K562 (cell line): ENCODE data around the gene LMF2. TPM values are rescaled to one million over a fixed set of nuclear protein-coding genes. Genes with fewer than 3 reads are reported as not detected.
A peak's percentile ranks its signal among the peaks of the same experiment; 100 is the strongest.

ENCODE experiments used
- ATAC-seq: fragments of 200-7000 bp; cut with Tn5 transposase; 3 replicates; pipeline ENCODE4 v1.9.1; 2020; ENCODE audit warnings: moderate library complexity
- BruUV-seq: library from RNA; stranded (reverse); fragments of 400-500 nt; replicated peaks from 2 replicates; lab custom pipeline; 2021; lab: Mats Ljungman, UMichigan
- CTCF ChIA-PET: fragments of 300-600 bp; formaldehyde crosslinking; extraction: SDS; loops from one replicate; lab custom pipeline; 2021; ENCODE audit warnings: low intra/inter-chr PET ratio; lab: Yijun Ruan, JAX
- POLR2A ChIA-PET: fragments of 300-600, 350-650 bp; sonication (Branson Sonifier 250); formaldehyde crosslinking; extraction: SDS; loops from one replicate; lab custom pipeline; 2021; ENCODE audit warnings: antibody characterized with exemption, inconsistent platforms; lab: Yijun Ruan, JAX
- DNase-seq, 4 experiments: peaks; one replicate each; pipeline versions ENCODE4 v3.0.0 to v3.0.0-alpha.2; 2011 to 2018; ENCODE audit warnings: low spot score in 3 of 4, mixed read lengths in 3 of 4; ENCODE audit errors: extremely low read depth in 1 of 4
- FAIRE-seq: peaks from 2 replicates; lab custom pipeline; 2011; peaks lifted over from hg19 to GRCh38; lab: Jason Lieb, UNC
- H2AFZ ChIP-seq: 2 replicates; pipeline ENCODE4 v1.6.0; 2011; ENCODE audit warnings: low read depth, low read length, control low read depth, inconsistent platforms
- H3K27ac ChIP-seq: fragments of 200-600 bp; 3 replicates; pipeline ENCODE4 v1.8.0; 2011; ENCODE audit warnings: low read depth, mild to moderate bottlenecking, control low read depth, inconsistent platforms, low read length, moderate library complexity, mixed read lengths; ENCODE audit errors: extremely low read depth
- H3K27me3 ChIP-seq, 2 experiments: fragments of 300-600 bp in 1 of 2; 2 replicates in 1 of 2; 3 replicates in 1 of 2; pipeline versions ENCODE4 v1.6.0 to v1.8.0; 2011; ENCODE audit warnings: inconsistent platforms in 2 of 2, low read length in 2 of 2, mild to moderate bottlenecking in 1 of 2, mixed read lengths in 1 of 2, moderate library complexity in 1 of 2; ENCODE audit not compliant: control insufficient read depth in 2 of 2, insufficient read depth in 2 of 2
- H3K36me3 ChIP-seq: fragments of 300-600 bp; 3 replicates; pipeline ENCODE4 v1.8.0; 2011; ENCODE audit warnings: mild to moderate bottlenecking, low read length, inconsistent platforms; ENCODE audit not compliant: control insufficient read depth, insufficient read depth
- H3K4me1 ChIP-seq, 2 experiments: fragments of 200-600 bp in 1 of 2; replicated peaks in 1 of 2; 2 replicates in 1 of 2; 3 replicates in 1 of 2; pipeline versions ENCODE4 v1.5.1 to v1.8.0; 2011; ENCODE audit warnings: inconsistent platforms in 2 of 2, low read length in 2 of 2, mild to moderate bottlenecking in 1 of 2, mixed read lengths in 1 of 2, moderate library complexity in 1 of 2; ENCODE audit not compliant: control insufficient read depth in 2 of 2, insufficient read depth in 2 of 2
- H3K4me2 ChIP-seq: 2 replicates; pipeline ENCODE4 v1.6.1; 2011; ENCODE audit warnings: low read length, control low read depth, inconsistent platforms, mixed read lengths; ENCODE audit not compliant: insufficient read depth
- H3K4me3 ChIP-seq: fragments of 200-600 bp; sonication (generic), shearing (Covaris generic); 2 replicates; pipeline ENCODE4 v1.5.1; 2016; ENCODE audit warnings: control low read depth, inconsistent platforms
- H3K79me2 ChIP-seq: fragments of 200-600 bp; 3 replicates; pipeline ENCODE4 v1.8.0; 2011; ENCODE audit warnings: low read length, inconsistent platforms; ENCODE audit not compliant: control insufficient read depth, insufficient read depth
- H3K9ac ChIP-seq, 2 experiments: 2 replicates each; pipeline versions ENCODE4 v1.6.0 to v1.6.1; 2011; ENCODE audit warnings: low read depth in 2 of 2, low read length in 2 of 2, control low read depth in 1 of 2, inconsistent platforms in 1 of 2, mild to moderate bottlenecking in 1 of 2, mixed read lengths in 1 of 2; ENCODE audit not compliant: insufficient read depth in 1 of 2
- H3K9me1 ChIP-seq: one replicate; pipeline ENCODE4 v1.6.0; 2011; ENCODE audit warnings: inconsistent platforms, mild to moderate bottlenecking, low read length, moderate library complexity; ENCODE audit not compliant: control insufficient read depth, insufficient read depth
- H3K9me3 ChIP-seq: replicated peaks from 2 replicates; pipeline ENCODE4 v1.5.1; 2011; ENCODE audit warnings: low read depth, low read length, inconsistent platforms; ENCODE audit not compliant: control insufficient read depth, insufficient read depth
- H4K20me1 ChIP-seq: replicated peaks from 2 replicates; pipeline ENCODE4 v1.6.1; 2011; ENCODE audit warnings: low read length, inconsistent platforms, mixed read lengths; ENCODE audit not compliant: control insufficient read depth, insufficient read depth
- AFF4 ChIP-seq: sonication (generic); formaldehyde crosslinking; IDR thresholded peaks from 2 replicates; pipeline ENCODE4 v1.8.0; 2023; ENCODE audit warnings: mild to moderate bottlenecking, missing genetic modification reagents
- CLOCK ChIP-seq: fragments of 250-450 bp; sonication (Bioruptor Pico); IDR thresholded peaks from 2 replicates; pipeline ENCODE4 v1.4.0; 2020; ENCODE audit warnings: mild to moderate bottlenecking, moderate library complexity, borderline replicate concordance
- HDAC1 ChIP-seq, 2 experiments: fragments of 450-650 bp; IDR thresholded peaks; 2 replicates each; pipeline ENCODE4 v1.6.1; 2016 to 2017; ENCODE audit warnings: inconsistent platforms in 1 of 2, mild to moderate bottlenecking in 1 of 2, moderate library complexity in 1 of 2
- NFYB ChIP-seq: IDR thresholded peaks from 2 replicates; pipeline ENCODE4 v1.6.1; 2011; ENCODE audit warnings: mild to moderate bottlenecking, moderate library complexity; ENCODE audit not compliant: insufficient read length; ENCODE audit errors: extremely low read depth
- POLR2A ChIP-seq: fragments of 450-650 bp; conservative IDR thresholded peaks from 2 replicates; pipeline ENCODE4 v1.6.1; 2016
- POLR2G ChIP-seq: fragments of 200-400 bp; formaldehyde crosslinking; IDR thresholded peaks from 2 replicates; pipeline ENCODE4 v1.6.1; 2017; ENCODE audit warnings: low read depth, mild to moderate bottlenecking, antibody characterized with exemption, low read length, moderate library complexity
- RBFOX2 ChIP-seq: fragments of 200-400 bp; formaldehyde crosslinking; IDR thresholded peaks from 2 replicates; pipeline ENCODE4 v1.6.1; 2017; ENCODE audit warnings: low read depth, mild to moderate bottlenecking, low read length, moderate library complexity
- RBM22 ChIP-seq: fragments of 200-400 bp; formaldehyde crosslinking; IDR thresholded peaks from 2 replicates; pipeline ENCODE4 v1.6.1; 2018; ENCODE audit warnings: low read length, low read depth; ENCODE audit not compliant: poor library complexity, severe bottlenecking
- SUPT5H ChIP-seq: fragments of 450-650 bp; IDR thresholded peaks from 2 replicates; pipeline ENCODE4 v1.6.1; 2016
- TFAP4 ChIP-seq: sonication (generic); formaldehyde crosslinking; IDR thresholded peaks from 2 replicates; pipeline ENCODE4 v1.8.0; 2022; ENCODE audit warnings: missing genetic modification reagents, mild to moderate bottlenecking, moderate library complexity, borderline replicate concordance
- ZEB2 ChIP-seq: fragments of 450-650 bp; IDR thresholded peaks from 2 replicates; pipeline ENCODE4 v1.6.1; 2016
- ZFP30 ChIP-seq: fragments of 250-450 bp; sonication (Bioruptor Pico); IDR thresholded peaks from 2 replicates; pipeline ENCODE4 v1.8.0; 2022; ENCODE audit warnings: moderate library complexity, mild to moderate bottlenecking, inconsistent platforms, borderline replicate concordance
- WGBS: fragments of 100-300 bp; shearing (Covaris generic); methylation state at CpG from one replicate; pipeline ENCODE4 v1.1.6; 2016; ENCODE audit warnings: low coverage, mixed read lengths; ENCODE audit not compliant: insufficient coverage; ENCODE audit errors: missing lambda C conversion rate; 5-methylcytosine and 5-hydroxymethylcytosine counted together
- in situ Hi-C: fragments of 300-500 bp; cut with MboI; formaldehyde crosslinking; loops from 4 replicates; pipeline ENCODE4 v1.15.0; 2018; ENCODE audit warnings: inconsistent platforms, mixed read lengths
- intact Hi-C: fragments of 100-400 bp; cut with micrococcal nuclease; formaldehyde crosslinking; loops from 2 replicates; pipeline ENCODE4 v1.14.2; 2022
- polyA plus RNA-seq, 8 experiments: library from polyadenylated mRNA; depleted of rRNA in 4 of 8; stranded (reverse) in 5 of 8; unstranded in 3 of 8; fragments of >200 nt; fragmentation: Nextera tagmentation in 2 of 8; fragmentation: Illumina TruSeq in 1 of 8; extraction: Ambion mirVana in 2 of 8; extraction: Trizol in 1 of 8; gene quantifications; 2 replicates each; pipeline versions ENCODE4 v1.2.1 to v1.2.3, GENCODE V29; 2011 to 2014; ENCODE audit warnings: inconsistent platforms in 1 of 8, missing spikeins in 1 of 8
- total RNA-seq, 7 experiments: library from RNA; depleted of rRNA in 6 of 7; stranded (reverse); fragments of >200 nt in 6 of 7; fragmentation: Illumina TruSeq in 2 of 7; extraction: Trizol in 2 of 7; gene quantifications; 2 replicates each; pipeline versions ENCODE4 v1.2.1 to v1.2.3, GENCODE V29; 2011 to 2021; ENCODE audit warnings: low replicate concordance in 1 of 7

The LMF2 gene
- total and polyA plus RNA-seq, 9 of the 15 experiments (the other 6 are each of a cell fraction or from before 2014, with no cell fraction given) = 0.08 to 37.1 (median 7.6) TPM

GRCh38 chr22:50523806-50524675, 16.5 kb upstream of the LMF2 start:
- no peak for DNase-seq
- H3K9ac ChIP-seq = peak overlapping the region; percentile 86 to 96
- no peak for ATAC-seq
- H3K4me3 ChIP-seq = peak overlapping the region; percentile 71
- H4K20me1 ChIP-seq = peaks cover 12% of the 10 kb centered on the region; the same call in 1 of the 2 replicates
- H3K9me3 ChIP-seq = no peaks in the 10 kb centered on the region
- ChIA-PET POLR2A (interaction anchor here (0.6 to 5.3 kb wide), 4 partner anchors 15 to 282 kb away, joined by 3 to 65 read pairs (median 3); partner anchors contain the start of genes CHKB, KLHDC7B, LMF2 and NCAPH2), CTCF (no interaction called here)
- peaks cover 34% of the 10 kb centered on the region for H3K79me2 ChIP-seq
- WGBS = 70% methylated on average over 14 of the region's 25 CpGs
- H3K4me2 ChIP-seq = peak overlapping the region; percentile 88
- no peaks in the 10 kb centered on the region for H3K27me3 ChIP-seq
- H2AFZ ChIP-seq = no peak overlapping the region
- in situ Hi-C loops (loop anchor here (5.0 kb wide), 1 partner anchor 43 kb away; no protein-coding TSS in a partner anchor), intact Hi-C loops (no loop called here)
- no TSS peak for BruUV-seq
- peak overlapping the region; percentile 89; the same call in 2 of the 3 replicates for H3K27ac ChIP-seq
- H3K9me1 ChIP-seq = no peaks in the 10 kb centered on the region
- peaks cover 47% of the 10 kb centered on the region; the same call in 1 of the 3 replicates for H3K36me3 ChIP-seq
- H3K4me1 ChIP-seq = peaks cover 8 to 52% of the 10 kb centered on the region in 2 experiments; a peak in 4 of 5 replicates
- FAIRE-seq = no peak
- TF ChIP-seq NFYB (no peak), TFAP4 (0 out of 2 replicates have a peak, but pooled peaks have one; percentile 16), AFF4 (0 out of 2 replicates have a peak, but pooled peaks have one; percentile 59), ZFP30 (no peak), CLOCK (CRISPR knock-in tag) (no peak), RBFOX2 (peak; percentile 55), SUPT5H (0 out of 2 replicates have a peak, but pooled peaks have one; percentile 27), RBM22 (peak; percentile 46), ZEB2 (0 out of 2 replicates have a peak, but pooled peaks have one; percentile 36), POLR2G (peak; percentile 80), POLR2A (peak; percentile 6; the same call in 1 of the 2 replicates), HDAC1 (IDR thresholded peaks at IDR 0.05) (no peak)
